Breast epithelium (tissue), 4 donors: ENCODE measurements around the gene TMC8. TPM values are rescaled to one million over a fixed set of nuclear protein-coding genes. Genes with fewer than 3 reads are reported as not detected.

Source experiments
- DNase-seq, 2 donors: peaks; one replicate each; pipeline ENCODE4 v3.0.0-alpha.2; 2019; ENCODE audit warnings: low spot score in 2 of 2
- H3K27ac ChIP-seq, 2 donors: fragments of 200-600 bp; sonication (generic) in 1 of 2; one replicate each; pipeline ENCODE4 v1.5.1; 2016 to 2019; ENCODE audit warnings: mild to moderate bottlenecking in 1 of 2
- H3K27me3 ChIP-seq, 2 donors: fragments of 200-600 bp; sonication (generic) in 1 of 2; one replicate each; pipeline versions ENCODE4 v1.5.1 to v1.6.0; 2017 to 2019; ENCODE audit warnings: control low read depth in 1 of 2, mild to moderate bottlenecking in 1 of 2
- H3K36me3 ChIP-seq: fragments of 200-600 bp; one replicate; pipeline ENCODE4 v1.5.1; 2019
- H3K4me1 ChIP-seq, 2 donors: fragments of 200-600 bp; sonication (generic); one replicate each; pipeline ENCODE4 v1.5.1; 2016 to 2019; ENCODE audit warnings: control low read depth in 1 of 2
- H3K4me3 ChIP-seq, 3 donors: fragments of 200-600 bp; sonication (generic); 1 replicate in 2 of 3; 2 replicates in 1 of 3; pipeline ENCODE4 v1.5.1; 2016 to 2019; ENCODE audit warnings: mild to moderate bottlenecking in 3 of 3, moderate library complexity in 2 of 3
- H3K9me3 ChIP-seq, 2 donors: fragments of 200-600 bp; sonication (generic) in 1 of 2; one replicate each; pipeline ENCODE4 v1.5.1; 2016 to 2019; ENCODE audit warnings: control low read depth in 1 of 2
- POLR2A ChIP-seq: fragments of 450-650 bp; IDR thresholded peaks from one replicate; pipeline ENCODE4 v1.6.1; 2016; ENCODE audit warnings: antibody characterized with exemption, mild to moderate bottlenecking, moderate library complexity
- POLR2AphosphoS5 ChIP-seq, 3 donors: sonication (generic); formaldehyde crosslinking; IDR thresholded peaks; one replicate each; pipeline ENCODE4 v1.6.1; 2017; ENCODE audit warnings: antibody characterized with exemption in 3 of 3
- intact Hi-C: fragments of 100-400 bp; cut with DNase I; formaldehyde crosslinking; loops from one replicate; pipeline ENCODE4 v1.15.1; 2023; ENCODE audit warnings: low total_unique reads
- total RNA-seq, 3 donors: library from RNA; depleted of rRNA; stranded (reverse); fragments of >200 nt; gene quantifications; one replicate each; pipeline ENCODE4 v1.1.0, GENCODE V29; 2016
- TF ChIP-seq, protein P1 (sequence below), 3 donors: fragments of 450-650 bp; IDR thresholded peaks; one replicate each; pipeline ENCODE4 v1.5.1; 2016 to 2017; ENCODE audit warnings: antibody characterized with exemption in 3 of 3, mild to moderate bottlenecking in 3 of 3, moderate library complexity in 3 of 3

TMC8 gene
- total RNA-seq, 3 donors from 2014 or later: 4.2 to 9.9 (median 8.8) TPM

DNA sequence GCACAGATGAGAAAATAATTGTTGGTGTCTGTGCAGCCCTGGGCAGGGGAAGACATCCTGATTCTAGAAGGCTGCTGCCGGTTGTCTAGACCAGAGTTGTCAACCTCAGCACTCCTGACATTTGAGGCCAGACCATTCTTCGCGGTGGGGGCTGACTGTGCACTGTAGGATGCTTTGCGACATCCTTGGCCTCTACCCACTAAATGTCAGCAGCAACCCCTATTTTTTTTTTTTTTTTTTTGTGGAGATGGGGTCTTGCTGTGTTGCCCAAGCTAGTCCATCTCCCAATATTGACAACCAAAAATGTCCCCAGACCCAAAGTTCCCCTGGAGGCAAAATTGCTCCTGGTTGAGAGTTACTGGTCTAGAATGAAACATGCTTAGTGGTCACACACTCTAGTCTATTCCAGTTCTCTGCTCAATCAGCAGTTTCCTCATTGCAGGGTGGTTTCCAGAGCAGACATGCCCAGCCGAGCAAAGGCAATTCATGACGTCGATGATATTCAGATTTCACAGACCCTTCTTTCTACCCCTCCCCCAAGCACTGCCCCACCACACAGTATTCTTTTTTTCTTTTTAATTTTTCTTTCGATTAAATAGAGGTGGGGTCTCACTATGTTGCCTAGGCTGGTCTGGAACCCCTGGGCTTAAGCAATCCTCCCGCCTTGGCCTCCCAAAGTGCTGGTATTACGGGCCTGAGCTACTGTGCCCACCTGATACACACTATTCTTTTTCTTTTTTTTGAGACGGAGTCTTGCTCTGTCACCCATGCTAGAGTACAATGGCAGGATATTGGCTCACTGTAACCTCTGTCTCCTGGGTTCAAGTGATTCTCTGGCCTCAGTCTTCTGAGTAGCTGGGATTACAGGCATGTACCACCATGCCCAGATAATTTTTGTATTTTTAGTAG, 24.6 kb downstream of the TMC8 start:
- H3K36me3 ChIP-seq: no peaks in the 10 kb centered on the region
- intact Hi-C loops: no loop called here
- TF ChIP-seq, protein P1, sequence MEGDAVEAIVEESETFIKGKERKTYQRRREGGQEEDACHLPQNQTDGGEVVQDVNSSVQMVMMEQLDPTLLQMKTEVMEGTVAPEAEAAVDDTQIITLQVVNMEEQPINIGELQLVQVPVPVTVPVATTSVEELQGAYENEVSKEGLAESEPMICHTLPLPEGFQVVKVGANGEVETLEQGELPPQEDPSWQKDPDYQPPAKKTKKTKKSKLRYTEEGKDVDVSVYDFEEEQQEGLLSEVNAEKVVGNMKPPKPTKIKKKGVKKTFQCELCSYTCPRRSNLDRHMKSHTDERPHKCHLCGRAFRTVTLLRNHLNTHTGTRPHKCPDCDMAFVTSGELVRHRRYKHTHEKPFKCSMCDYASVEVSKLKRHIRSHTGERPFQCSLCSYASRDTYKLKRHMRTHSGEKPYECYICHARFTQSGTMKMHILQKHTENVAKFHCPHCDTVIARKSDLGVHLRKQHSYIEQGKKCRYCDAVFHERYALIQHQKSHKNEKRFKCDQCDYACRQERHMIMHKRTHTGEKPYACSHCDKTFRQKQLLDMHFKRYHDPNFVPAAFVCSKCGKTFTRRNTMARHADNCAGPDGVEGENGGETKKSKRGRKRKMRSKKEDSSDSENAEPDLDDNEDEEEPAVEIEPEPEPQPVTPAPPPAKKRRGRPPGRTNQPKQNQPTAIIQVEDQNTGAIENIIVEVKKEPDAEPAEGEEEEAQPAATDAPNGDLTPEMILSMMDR (IDR thresholded peaks at IDR 0.05): no peak
- TF ChIP-seq POLR2A (no peak), POLR2AphosphoS5 (IDR thresholded peaks at IDR 0.05) (no peak)
- H3K9me3 ChIP-seq: no peaks in the 10 kb centered on the region
- DNase-seq: no peak
- no peaks in the 10 kb centered on the region for H3K27me3 ChIP-seq
- H3K27ac ChIP-seq: no peak overlapping the region
- no peaks in the 10 kb centered on the region for H3K4me1 ChIP-seq
- H3K4me3 ChIP-seq: no peak overlapping the region

DNA sequence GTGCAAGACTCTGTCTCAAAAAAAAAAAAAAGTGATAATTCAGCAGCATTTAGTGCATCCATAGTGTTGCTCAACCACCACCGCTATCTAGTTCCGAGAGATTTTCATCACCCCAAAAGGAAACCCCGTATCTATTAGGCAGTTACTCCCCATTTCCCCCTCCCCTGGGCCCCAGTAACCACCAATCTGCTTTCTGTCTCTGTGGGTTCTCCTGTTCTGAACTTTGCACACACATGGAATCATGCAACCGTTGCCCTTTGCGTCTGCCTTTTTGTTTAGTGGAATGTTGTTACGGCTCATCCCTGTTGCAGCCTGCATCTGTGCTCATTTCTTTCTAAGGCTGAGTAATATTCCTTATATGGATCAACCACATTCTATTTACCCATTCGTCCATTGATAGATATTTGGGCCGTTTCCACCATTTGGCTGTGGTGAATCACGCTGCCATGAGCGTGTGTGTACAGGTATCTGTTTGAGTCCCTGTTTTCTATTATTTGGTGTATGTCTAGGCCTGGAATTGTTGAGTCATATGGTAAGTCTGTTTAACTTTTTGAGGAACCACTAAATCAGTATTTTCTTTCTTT, 29.1 kb downstream of the TMC8 start:
- no peak overlapping the region for H3K27ac ChIP-seq
- no peak for DNase-seq
- H3K9me3 ChIP-seq: no peaks in the 10 kb centered on the region
- TF ChIP-seq POLR2A (no peak), POLR2AphosphoS5 (IDR thresholded peaks at IDR 0.05) (no peak)
- TF ChIP-seq, protein P1 (IDR thresholded peaks at IDR 0.05): no peak
- intact Hi-C loops: no loop called here
- no peak overlapping the region for H3K4me3 ChIP-seq
- no peaks in the 10 kb centered on the region for H3K4me1 ChIP-seq
- H3K27me3 ChIP-seq: no peaks in the 10 kb centered on the region
- no peaks in the 10 kb centered on the region for H3K36me3 ChIP-seq

DNA sequence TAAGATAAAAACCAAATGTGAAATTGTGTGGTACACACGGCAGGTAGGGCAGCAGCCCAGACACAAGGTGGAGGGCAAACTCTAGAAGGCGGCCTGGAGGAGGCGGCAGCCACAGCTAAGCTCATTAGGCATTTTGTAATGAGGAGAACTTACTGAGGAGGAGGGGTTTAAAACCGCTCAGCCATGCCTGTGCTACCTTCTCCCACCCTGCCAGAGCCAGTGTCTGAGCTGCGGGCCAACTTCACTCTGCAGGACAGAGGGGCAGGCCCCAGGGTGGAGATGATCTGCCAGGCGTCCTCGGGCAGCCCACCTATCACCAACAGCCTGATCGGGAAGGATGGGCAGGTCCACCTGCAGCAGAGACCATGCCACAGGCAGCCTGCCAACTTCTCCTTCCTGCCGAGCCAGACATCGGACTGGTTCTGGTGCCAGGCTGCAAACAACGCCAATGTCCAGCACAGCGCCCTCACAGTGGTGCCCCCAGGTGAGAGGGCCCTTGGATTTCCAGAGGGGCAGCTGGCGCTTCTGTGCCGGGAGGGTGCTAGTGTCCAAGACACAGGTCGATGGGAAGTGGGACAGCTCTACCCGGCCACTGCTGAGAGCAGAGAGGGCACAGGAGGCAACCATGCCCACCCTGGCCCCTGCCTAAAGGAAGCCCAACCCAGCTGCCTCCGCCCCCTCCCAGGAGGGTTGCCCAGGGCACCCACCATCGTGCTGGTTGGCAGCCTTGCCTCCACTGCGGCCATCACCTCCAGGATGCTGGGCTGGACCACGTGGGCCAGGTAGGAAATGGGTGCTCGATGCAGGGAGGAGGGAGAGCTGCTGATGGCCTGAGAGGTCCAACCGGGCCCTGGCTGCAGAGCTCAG, 33.5 kb downstream of the TMC8 start:
- Histone ChIP-seq H3K4me1 (no peaks in the 10 kb centered on the region), H3K36me3 (no peaks in the 10 kb centered on the region), H3K27ac (no peak overlapping the region), H3K4me3 (no peak overlapping the region), H3K27me3 (no peaks in the 10 kb centered on the region), H3K9me3 (no peaks in the 10 kb centered on the region)
- intact Hi-C loops: no loop called here
- no peak for DNase-seq
- no peak for TF ChIP-seq POLR2A
- no peak for TF ChIP-seq POLR2AphosphoS5 (IDR thresholded peaks at IDR 0.05)

DNA sequence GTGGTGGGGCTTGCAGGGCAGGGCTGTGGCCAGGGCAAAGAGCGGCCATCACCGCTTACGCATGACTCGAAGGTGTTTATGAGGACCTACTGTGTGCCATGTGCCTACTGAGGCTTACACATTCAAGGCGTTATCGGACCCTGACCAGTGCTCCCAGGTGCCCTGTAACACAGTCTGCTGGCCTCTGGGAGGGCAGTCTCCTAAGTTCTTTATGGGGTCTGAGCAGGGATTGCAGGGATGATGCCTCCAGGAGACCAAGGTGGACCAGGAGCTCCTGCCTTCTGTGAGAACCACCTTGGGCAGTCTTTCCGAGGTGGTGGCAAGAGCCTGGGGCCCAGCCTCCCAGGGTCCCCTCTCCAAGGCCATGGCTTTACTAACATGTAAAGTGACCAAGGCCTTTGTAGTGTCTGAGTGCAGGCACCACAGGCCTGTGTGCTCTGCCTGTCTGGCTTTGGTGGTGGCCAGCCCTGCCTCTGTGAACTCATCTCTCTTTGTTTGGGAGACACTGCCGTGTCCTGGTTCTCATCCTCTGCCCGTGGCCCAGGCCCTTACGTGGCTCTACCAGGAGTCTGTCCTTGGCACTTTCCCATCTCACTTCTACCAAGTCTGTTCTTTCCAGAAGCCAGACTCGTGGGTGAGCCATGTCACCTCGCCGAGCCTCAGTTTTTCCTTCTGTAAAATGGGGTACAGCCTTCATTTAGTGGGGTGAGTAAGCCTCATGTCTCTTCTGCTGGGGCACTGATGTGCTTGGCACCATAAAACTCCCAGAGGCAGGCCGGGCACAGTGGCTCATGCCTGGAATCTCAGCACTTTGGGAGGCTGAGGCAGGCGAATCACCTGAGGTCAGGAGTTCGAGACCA, 34.4 kb downstream of the TMC8 start:
- intact Hi-C loops: no loop called here
- H3K4me1 ChIP-seq: peaks cover 0 to 4% of the 10 kb centered on the region in 2 donors
- no peak for TF ChIP-seq POLR2A
- TF ChIP-seq, protein P1 (IDR thresholded peaks at IDR 0.05): no peak
- no peak for TF ChIP-seq POLR2AphosphoS5 (IDR thresholded peaks at IDR 0.05)
- H3K9me3 ChIP-seq: no peaks in the 10 kb centered on the region
- H3K36me3 ChIP-seq: no peaks in the 10 kb centered on the region
- H3K27me3 ChIP-seq: no peaks in the 10 kb centered on the region
- H3K27ac ChIP-seq: no peak overlapping the region
- no peak overlapping the region for H3K4me3 ChIP-seq
- DNase-seq: no peak

DNA sequence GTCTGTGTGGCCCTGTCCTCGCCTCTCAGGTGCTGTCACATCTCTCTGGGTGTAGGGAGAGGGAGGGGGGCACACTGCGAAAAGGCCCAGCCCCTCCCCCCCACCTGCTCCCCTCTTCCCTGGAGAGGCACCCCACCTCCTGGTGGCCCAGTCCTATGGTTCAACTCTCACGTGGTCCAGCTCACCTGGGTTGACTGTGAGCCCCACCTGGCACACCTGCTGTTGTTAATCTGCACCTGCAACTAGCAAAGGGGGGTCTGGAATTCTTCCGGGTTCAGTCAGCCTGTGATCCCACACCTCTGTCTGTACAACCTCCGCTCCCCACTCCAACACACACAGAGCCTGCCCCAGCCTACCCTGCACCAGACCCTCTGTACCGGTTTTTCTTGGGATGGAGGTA, 35.8 kb downstream of the TMC8 start:
- Histone ChIP-seq H3K27ac (no peak overlapping the region), H3K4me3 (no peak overlapping the region)
- intact Hi-C loops: no loop called here

More for the DNA sequence above, 35.8 kb downstream of the TMC8 start:
- Histone ChIP-seq H3K9me3 (no peaks in the 10 kb centered on the region), H3K36me3 (no peaks in the 10 kb centered on the region), H3K27me3 (no peaks in the 10 kb centered on the region), H3K4me1 (peaks cover 0 to 4% of the 10 kb centered on the region in 2 donors)
- no peak for DNase-seq
- TF ChIP-seq POLR2AphosphoS5 (IDR thresholded peaks at IDR 0.05): no peak
- TF ChIP-seq POLR2A: no peak
- TF ChIP-seq, protein P1 (IDR thresholded peaks at IDR 0.05): no peak
